ENCODE data around the gene ADRA2A. TPM values are rescaled to one million over a fixed set of nuclear protein-coding genes. Genes with fewer than 3 reads are reported as not detected.

ADRA2A gene
- total RNA-seq, 6 experiments from 2014 or later: 0.22 to 0.99 (median 0.51) TPM

- H3K9me3 ChIP-seq: no peaks in the 10 kb centered on the region
- 32% methylated on average over 10 of the region's 18 CpGs for WGBS (ENCODE audit: insufficient coverage, low coverage, low lambda C conversion rate, missing lambda C conversion rate)
- peaks cover 0 to 24% (median 6%) of the 10 kb centered on the region in 4 donors for H3K4me1 ChIP-seq
- H3K27ac ChIP-seq: no peak overlapping the region
- H3K27me3 ChIP-seq: peaks cover 0 to 15% of the 10 kb centered on the region in 2 donors
- ATAC-seq (no peak), DNase-seq (no peak)
- H3K36me3 ChIP-seq: no peaks in the 10 kb centered on the region
- TF ChIP-seq CTCF (IDR thresholded peaks at IDR 0.05) (no peak), POLR2A (IDR thresholded peaks at IDR 0.05) (no peak)
- H3K4me3 ChIP-seq: no peak overlapping the region
- intact Hi-C loops (cut with DNase I): no loop called here
Measured at GRCh38 chr10:111075577-111076185, 1.1 kb upstream of the ADRA2A start.

DNA sequence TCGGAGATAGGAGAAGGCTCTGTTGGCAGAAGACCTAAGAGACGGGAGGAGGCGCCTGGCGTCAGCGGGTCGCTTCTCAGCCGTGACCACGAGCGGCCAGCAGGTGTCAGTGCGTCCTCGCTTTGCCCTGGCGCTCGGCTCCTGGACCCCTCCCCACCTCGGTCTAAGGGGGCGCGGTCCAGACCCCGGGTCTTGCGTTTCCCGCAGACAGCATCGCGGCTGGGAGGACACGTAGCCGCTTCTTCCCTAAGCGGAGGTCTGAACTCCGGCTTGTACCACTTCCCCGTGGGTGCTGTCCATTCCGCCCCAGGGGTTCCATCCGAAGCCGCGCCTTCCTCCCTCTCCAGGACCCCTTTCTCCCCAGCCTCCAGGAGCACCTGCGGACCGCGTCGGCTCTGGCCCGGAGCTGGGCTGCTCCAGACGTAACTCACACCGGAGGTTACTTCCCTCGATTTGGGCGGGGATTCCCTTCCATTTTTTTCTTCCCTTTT is 593 bp upstream of the ADRA2A start:
- Histone ChIP-seq H3K27me3 (peaks cover 0 to 15% of the 10 kb centered on the region in 2 donors), H3K9me3 (no peaks in the 10 kb centered on the region), H3K4me3 (peak overlapping the region; percentile 37 to 52 (median 43)), H3K36me3 (no peaks in the 10 kb centered on the region), H3K27ac (no peak overlapping the region), H3K4me1 (peaks cover 0 to 24% (median 6%) of the 10 kb centered on the region in 4 donors)
- ATAC-seq (peak; percentile 87 to 93 (median 88)), DNase-seq (peak; percentile 66 to 76 (median 75))
- no peak for TF ChIP-seq POLR2A (IDR thresholded peaks at IDR 0.05)
- TF ChIP-seq CTCF (IDR thresholded peaks at IDR 0.05): peak; percentile 70 to 91 (median 86)
- intact Hi-C loops (cut with DNase I): no loop called here
- 1% methylated on average over 9 of the region's 39 CpGs for WGBS (ENCODE audit: insufficient coverage, low coverage, low lambda C conversion rate, missing lambda C conversion rate)

DNA sequence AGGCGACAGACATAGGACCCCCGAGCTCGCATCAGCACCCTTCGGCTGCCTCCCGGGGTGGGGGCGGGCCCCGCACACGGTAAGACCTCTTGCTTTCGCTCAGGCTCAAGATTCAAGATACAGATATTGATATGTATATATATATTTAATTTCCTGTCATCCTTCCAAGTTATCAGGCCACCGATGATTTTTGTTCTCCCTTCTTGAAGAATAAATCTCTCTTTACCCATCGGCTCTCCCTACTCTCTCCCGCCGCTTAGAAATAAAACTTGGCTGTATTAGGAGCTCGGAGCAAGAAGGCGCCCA is 603 bp downstream of the ADRA2A start:
- Histone ChIP-seq H3K9me3 (no peaks in the 10 kb centered on the region), H3K27me3 (peaks cover 0 to 15% of the 10 kb centered on the region in 2 donors), H3K36me3 (no peaks in the 10 kb centered on the region), H3K4me1 (peaks cover 0 to 24% (median 6%) of the 10 kb centered on the region in 4 donors), H3K4me3 (peak overlapping the region; percentile 37 to 52 (median 43)), H3K27ac (no peak overlapping the region)
- intact Hi-C loops (cut with DNase I): no loop called here
- TF ChIP-seq POLR2A (IDR thresholded peaks at IDR 0.05): no peak
- 1% methylated on average over 8 of the region's 15 CpGs for WGBS (ENCODE audit: insufficient coverage, low coverage, low lambda C conversion rate, missing lambda C conversion rate)
- ATAC-seq (no peak), DNase-seq (no peak)

DNA sequence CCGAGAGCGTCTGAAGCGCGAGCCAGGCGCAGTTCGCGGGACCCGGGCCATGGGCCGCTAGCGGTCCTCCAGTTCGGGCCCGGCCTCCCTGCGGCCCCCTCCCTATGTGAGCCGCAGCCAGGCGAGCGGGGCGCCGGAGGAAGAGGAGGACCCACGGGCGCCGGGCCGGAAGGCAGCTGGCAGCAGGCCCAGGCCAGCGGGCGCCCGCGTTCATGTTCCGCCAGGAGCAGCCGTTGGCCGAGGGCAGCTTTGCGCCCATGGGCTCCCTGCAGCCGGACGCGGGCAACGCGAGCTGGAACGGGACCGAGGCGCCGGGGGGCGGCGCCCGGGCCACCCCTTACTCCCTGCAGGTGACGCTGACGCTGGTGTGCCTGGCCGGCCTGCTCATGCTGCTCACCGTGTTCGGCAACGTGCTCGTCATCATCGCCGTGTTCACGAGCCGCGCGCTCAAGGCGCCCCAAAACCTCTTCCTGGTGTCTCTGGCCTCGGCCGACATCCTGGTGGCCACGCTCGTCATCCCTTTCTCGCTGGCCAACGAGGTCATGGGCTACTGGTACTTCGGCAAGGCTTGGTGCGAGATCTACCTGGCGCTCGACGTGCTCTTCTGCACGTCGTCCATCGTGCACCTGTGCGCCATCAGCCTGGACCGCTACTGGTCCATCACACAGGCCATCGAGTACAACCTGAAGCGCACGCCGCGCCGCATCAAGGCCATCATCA is 1.1 kb downstream of the ADRA2A start:
- H3K27me3 ChIP-seq: peaks cover 0 to 15% of the 10 kb centered on the region in 2 donors
- H3K27ac ChIP-seq: no peak overlapping the region
- H3K4me1 ChIP-seq: peaks cover 0 to 24% (median 6%) of the 10 kb centered on the region in 4 donors
- TF ChIP-seq CTCF (IDR thresholded peaks at IDR 0.05) (no peak), POLR2A (IDR thresholded peaks at IDR 0.05) (no peak)
- DNase-seq (peak in 1 of 3 donors; percentile 49), ATAC-seq (peak; percentile 42 to 55 (median 50))
- H3K9me3 ChIP-seq: no peaks in the 10 kb centered on the region
- intact Hi-C loops (cut with DNase I): no loop called here
- no peaks in the 10 kb centered on the region for H3K36me3 ChIP-seq
- peak overlapping the region; percentile 37 to 52 (median 43) for H3K4me3 ChIP-seq
- 3% methylated on average over 10 of the region's 78 CpGs for WGBS (ENCODE audit: insufficient coverage, low coverage, low lambda C conversion rate, missing lambda C conversion rate)
